ENCODE results near the gene NPY4R. TPM values are rescaled to one million over a fixed set of nuclear protein-coding genes. Genes with fewer than 3 reads are reported as not detected.
"Not testable (repeated sequence)": the region's sequence is repeated elsewhere in the genome, so short reads cannot be mapped to it uniquely, and the experiment has no call there.

Gene NPY4R
- total RNA-seq, 1 donor from 2014 or later, result not detected

- not testable (repeated sequence) for DNase-seq (ENCODE audit: extremely low read depth, low read depth, low spot score)
Observed at GRCh38 chr10:46457071-46457470, 8.7 kb downstream of the NPY4R start.

- DNase-seq (ENCODE audit: extremely low read depth, low read depth, low spot score), result not testable (repeated sequence)
Observed at GRCh38 chr10:46455992-46456391, 9.8 kb downstream of the NPY4R start.

- not testable (repeated sequence) for DNase-seq (ENCODE audit: extremely low read depth, low read depth, low spot score)
Observed at GRCh38 chr10:46451365-46451764, 14.4 kb downstream of the NPY4R start.

- DNase-seq (ENCODE audit: extremely low read depth, low read depth, low spot score), result not testable (repeated sequence)
Observed at GRCh38 chr10:46450829-46451228, 14.9 kb downstream of the NPY4R start.

GRCh38 chr10:46447439-46447838 is 18.3 kb downstream of the NPY4R start:
- not testable (repeated sequence) for DNase-seq (ENCODE audit: extremely low read depth, low read depth, low spot score)

GRCh38 chr10:46445389-46446122 is 20.2 kb downstream of the NPY4R start:
- not testable (repeated sequence) for DNase-seq (ENCODE audit: extremely low read depth, low read depth, low spot score)

- DNase-seq (ENCODE audit: extremely low read depth, low read depth, low spot score), result not testable (repeated sequence)
Observed at GRCh38 chr10:46443422-46443821, 22.3 kb downstream of the NPY4R start.

- not testable (repeated sequence) for DNase-seq (ENCODE audit: extremely low read depth, low read depth, low spot score)
Observed at GRCh38 chr10:46442706-46443275, 23.0 kb downstream of the NPY4R start.

- not testable (repeated sequence) for DNase-seq (ENCODE audit: extremely low read depth, low read depth, low spot score)
Observed at GRCh38 chr10:46441837-46442278, 23.9 kb downstream of the NPY4R start.

- DNase-seq (ENCODE audit: extremely low read depth, low read depth, low spot score), result not testable (repeated sequence)
Observed at GRCh38 chr10:46440942-46441341, 24.8 kb downstream of the NPY4R start.

GRCh38 chr10:46423550-46423949 is 42.2 kb downstream of the NPY4R start:
- DNase-seq (ENCODE audit: extremely low read depth, low read depth, low spot score), result not testable (repeated sequence)

GRCh38 chr10:46419570-46420379 is 46.0 kb downstream of the NPY4R start:
- not testable (repeated sequence) for DNase-seq (ENCODE audit: extremely low read depth, low read depth, low spot score)

GRCh38 chr10:46418283-46418682 is 47.5 kb downstream of the NPY4R start:
- DNase-seq (ENCODE audit: extremely low read depth, low read depth, low spot score), result not testable (repeated sequence)

- DNase-seq (ENCODE audit: extremely low read depth, low read depth, low spot score), result not testable (repeated sequence)
Observed at GRCh38 chr10:46415291-46415690, 50.5 kb downstream of the NPY4R start.

GRCh38 chr10:46412665-46413064 is 53.1 kb downstream of the NPY4R start:
- not testable (repeated sequence) for DNase-seq (ENCODE audit: extremely low read depth, low read depth, low spot score)

- DNase-seq (ENCODE audit: extremely low read depth, low read depth, low spot score), result not testable (repeated sequence)
Observed at GRCh38 chr10:46411123-46411522, 54.6 kb downstream of the NPY4R start.

Other genes starting within 250 kb of the NPY4R start
- not detected in 2 replicates for gene ANTXRL, start 179.0 kb downstream of the NPY4R start, total RNA-seq
- 0.06 TPM in 1 of 2 replicates, not detected in the other for gene ANXA8L1, start 90.2 kb downstream of the NPY4R start, total RNA-seq
- 0.10 and 0.41 TPM in 2 replicates for gene GPRIN2, start 90.7 kb upstream of the NPY4R start, total RNA-seq
- 0.29 TPM in 1 of 2 replicates, not detected in the other for gene SYT15, start 113.2 kb upstream of the NPY4R start, total RNA-seq

All from glomerular endothelial cell (primary cell).